Neural progenitor cell (in vitro differentiated cells): ENCODE data around the gene YEATS4. TPM values are rescaled to one million over a fixed set of nuclear protein-coding genes. Genes with fewer than 3 reads are reported as not detected.
A peak's percentile ranks its signal among the peaks of the same experiment; 100 is the strongest.

Experiments
- DNase-seq: peaks from one replicate; pipeline ENCODE4 v3.0.0-alpha.2; 2016; ENCODE audit warnings: low spot score
- H2AFZ ChIP-seq: fragments of 200-600 bp; sonication (generic); replicated peaks from 2 replicates; pipeline ENCODE4 v1.6.1; 2016; ENCODE audit warnings: antibody characterized with exemption
- H3F3A ChIP-seq: fragments of 200-600 bp; sonication (generic); 2 replicates; pipeline ENCODE4 v1.6.1; 2016; ENCODE audit warnings: antibody characterized with exemption, low read depth
- H3K27ac ChIP-seq: fragments of 200-600 bp; sonication (generic); 2 replicates; pipeline ENCODE4 v1.5.1; 2016; ENCODE audit warnings: mild to moderate bottlenecking
- H3K27me3 ChIP-seq: fragments of 200-600 bp; sonication (generic); 2 replicates; pipeline ENCODE4 v1.6.1; 2016; ENCODE audit warnings: mild to moderate bottlenecking, moderate library complexity
- H3K36me3 ChIP-seq: fragments of 200-600 bp; sonication (generic); 2 replicates; pipeline ENCODE4 v1.5.1; 2016
- H3K4me1 ChIP-seq: fragments of 200-600 bp; sonication (generic); 2 replicates; pipeline ENCODE4 v1.6.1; 2016; ENCODE audit warnings: mixed run types
- H3K4me2 ChIP-seq: fragments of 200-600 bp; sonication (generic); 2 replicates; pipeline ENCODE4 v1.6.1; 2016
- H3K4me3 ChIP-seq: fragments of 200-600 bp; sonication (generic); 2 replicates; pipeline ENCODE4 v1.5.1; 2016
- H3K79me2 ChIP-seq: fragments of 200-600 bp; sonication (generic); 2 replicates; pipeline ENCODE4 v1.6.1; 2016; ENCODE audit warnings: low read depth
- H3K9ac ChIP-seq: fragments of 200-600 bp; sonication (generic); 2 replicates; pipeline ENCODE4 v1.6.1; 2016
- H3K9me3 ChIP-seq: fragments of 200-600 bp; sonication (generic); 2 replicates; pipeline ENCODE4 v1.5.1; 2016; ENCODE audit warnings: low read depth
- H4K20me1 ChIP-seq: fragments of 200-600 bp; sonication (generic); 2 replicates; pipeline ENCODE4 v1.6.1; 2016; ENCODE audit warnings: low read depth
- H3K27ac Mint-ChIP-seq: 3 replicates; pipeline ENCODE4 v1.8.0; 2021; ENCODE audit warnings: mixed read lengths
- H3K27me3 Mint-ChIP-seq: 2 replicates; pipeline ENCODE4 v1.8.0; 2022; ENCODE audit warnings: low read depth, mild to moderate bottlenecking, inconsistent platforms, moderate library complexity, mixed read lengths; ENCODE audit not compliant: insufficient read depth
- H3K36me3 Mint-ChIP-seq: 3 replicates; pipeline ENCODE4 v1.8.0; 2021; ENCODE audit warnings: mixed read lengths
- H3K4me1 Mint-ChIP-seq: 3 replicates; pipeline ENCODE4 v1.8.0; 2021; ENCODE audit warnings: mixed read lengths
- H3K4me3 Mint-ChIP-seq: 3 replicates; pipeline ENCODE4 v1.8.0; 2021; ENCODE audit warnings: mild to moderate bottlenecking, moderate library complexity, mixed read lengths
- H3K9me3 Mint-ChIP-seq: 3 replicates; pipeline ENCODE4 v1.8.0; 2020; ENCODE audit warnings: mixed read lengths
- CTCF ChIP-seq: fragments of 200-600 bp; sonication (generic); IDR thresholded peaks from 2 replicates; pipeline ENCODE4 v1.5.1; 2017; ENCODE audit warnings: antibody characterized with exemption, mild to moderate bottlenecking
- EZH2 ChIP-seq: fragments of 200-600 bp; sonication (generic); IDR thresholded peaks from 2 replicates; pipeline ENCODE4 v1.6.1; 2017; ENCODE audit warnings: antibody characterized with exemption, mild to moderate bottlenecking, moderate library complexity
- EZH2phosphoT487 ChIP-seq: fragments of 200-600 bp; sonication (generic); IDR thresholded peaks from 2 replicates; pipeline ENCODE4 v1.6.1; 2017; ENCODE audit warnings: antibody characterized with exemption
- total RNA-seq: library from RNA; depleted of rRNA; stranded (reverse); fragments of >200 nt; gene quantifications from 2 replicates; pipeline ENCODE4 v1.2.3, GENCODE V29; 2015; ENCODE audit warnings: low replicate concordance

The YEATS4 gene
- total RNA-seq, 1 donor from 2014 or later: 159 TPM

GRCh38 chr12:69405566-69405865 lies 46.0 kb downstream of the YEATS4 start:
- no peak overlapping the region for H3K4me2 ChIP-seq
- Mint-ChIP-seq H3K4me1 (no peaks in the 10 kb centered on the region), H3K9me3 (no peaks in the 10 kb centered on the region), H3K27me3 (no peaks in the 10 kb centered on the region), H3K36me3 (peaks cover 6% of the 10 kb centered on the region), H3K27ac (no peak overlapping the region), H3K4me3 (no peak overlapping the region)
- H3K4me1 ChIP-seq: no peaks in the 10 kb centered on the region
- H3K9me3 ChIP-seq: no peaks in the 10 kb centered on the region
- no peaks in the 10 kb centered on the region for H4K20me1 ChIP-seq
- no peaks in the 10 kb centered on the region for H3F3A ChIP-seq
- H2AFZ ChIP-seq: no peak overlapping the region
- no peak overlapping the region for H3K27ac ChIP-seq
- DNase-seq: no peak
- H3K79me2 ChIP-seq: no peaks in the 10 kb centered on the region
- H3K36me3 ChIP-seq: no peaks in the 10 kb centered on the region
- TF ChIP-seq CTCF (no peak), EZH2 (no peak), EZH2phosphoT487 (no peak)
- H3K27me3 ChIP-seq: no peaks in the 10 kb centered on the region
- H3K9ac ChIP-seq: no peak overlapping the region
- no peak overlapping the region for H3K4me3 ChIP-seq

GRCh38 chr12:69406217-69406616 lies 46.7 kb downstream of the YEATS4 start:
- H3K4me2 ChIP-seq: no peak overlapping the region
- H3K4me1 ChIP-seq: no peaks in the 10 kb centered on the region
- H3K9ac ChIP-seq: no peak overlapping the region
- H3K4me3 Mint-ChIP-seq: no peak overlapping the region
- H3F3A ChIP-seq: no peaks in the 10 kb centered on the region
- no peaks in the 10 kb centered on the region for H3K4me1 Mint-ChIP-seq
- H3K36me3 Mint-ChIP-seq: peaks cover 6% of the 10 kb centered on the region
- no peaks in the 10 kb centered on the region for H3K9me3 ChIP-seq
- H4K20me1 ChIP-seq: no peaks in the 10 kb centered on the region
- no peak for TF ChIP-seq EZH2
- TF ChIP-seq EZH2phosphoT487: no peak
- no peak for TF ChIP-seq CTCF
- no peak overlapping the region for H3K27ac Mint-ChIP-seq
- no peak overlapping the region for H3K27ac ChIP-seq
- DNase-seq: no peak
- no peaks in the 10 kb centered on the region for H3K36me3 ChIP-seq
- H3K9me3 Mint-ChIP-seq: no peaks in the 10 kb centered on the region
- no peak overlapping the region for H3K4me3 ChIP-seq
- no peak overlapping the region for H2AFZ ChIP-seq
- H3K27me3 ChIP-seq: no peaks in the 10 kb centered on the region
- H3K79me2 ChIP-seq: no peaks in the 10 kb centered on the region
- H3K27me3 Mint-ChIP-seq: no peaks in the 10 kb centered on the region

GRCh38 chr12:69410571-69410970 lies 51.0 kb downstream of the YEATS4 start:
- H3F3A ChIP-seq: no peaks in the 10 kb centered on the region
- H3K27me3 Mint-ChIP-seq: no peaks in the 10 kb centered on the region
- DNase-seq: no peak
- no peak overlapping the region for H2AFZ ChIP-seq
- no peak overlapping the region for H3K27ac Mint-ChIP-seq
- H3K9me3 Mint-ChIP-seq: no peaks in the 10 kb centered on the region
- no peak overlapping the region for H3K4me3 Mint-ChIP-seq
- TF ChIP-seq CTCF: no peak
- TF ChIP-seq EZH2: no peak
- TF ChIP-seq EZH2phosphoT487: no peak
- H3K36me3 Mint-ChIP-seq: peaks cover 12% of the 10 kb centered on the region
- no peaks in the 10 kb centered on the region for H3K4me1 ChIP-seq
- peaks cover 3% of the 10 kb centered on the region for H3K4me1 Mint-ChIP-seq
- H3K9ac ChIP-seq: no peak overlapping the region
- H3K27ac ChIP-seq: no peak overlapping the region
- no peaks in the 10 kb centered on the region for H3K9me3 ChIP-seq
- no peaks in the 10 kb centered on the region for H3K79me2 ChIP-seq
- H3K4me3 ChIP-seq: no peak overlapping the region
- no peaks in the 10 kb centered on the region for H3K27me3 ChIP-seq
- no peak overlapping the region for H3K4me2 ChIP-seq
- H4K20me1 ChIP-seq: no peaks in the 10 kb centered on the region
- no peaks in the 10 kb centered on the region for H3K36me3 ChIP-seq

- H3K9me3 Mint-ChIP-seq: no peaks in the 10 kb centered on the region
- Histone ChIP-seq H3K4me3 (no peak overlapping the region), H3K9ac (no peak overlapping the region), H3F3A (peaks cover 8% of the 10 kb centered on the region), H3K4me2 (no peak overlapping the region), H3K36me3 (no peaks in the 10 kb centered on the region), H3K9me3 (no peaks in the 10 kb centered on the region), H3K27me3 (no peaks in the 10 kb centered on the region), H4K20me1 (no peaks in the 10 kb centered on the region), H2AFZ (no peak overlapping the region), H3K4me1 (peaks cover 7% of the 10 kb centered on the region), H3K27ac (no peak overlapping the region), H3K79me2 (no peaks in the 10 kb centered on the region)
- H3K4me3 Mint-ChIP-seq: no peak overlapping the region
- peak overlapping the region; percentile 79 for H3K27ac Mint-ChIP-seq
- H3K4me1 Mint-ChIP-seq: peaks cover 8% of the 10 kb centered on the region
- DNase-seq: no peak
- H3K27me3 Mint-ChIP-seq: no peaks in the 10 kb centered on the region
- no peak for TF ChIP-seq EZH2phosphoT487
- no peak for TF ChIP-seq CTCF
- TF ChIP-seq EZH2: no peak
- H3K36me3 Mint-ChIP-seq: peaks cover 10% of the 10 kb centered on the region
These were observed 53.1 kb downstream of the YEATS4 start for GRCh38 chr12:69412655-69413054.
